ENCODE data around the gene RTL10.

The RTL10 gene, protein sequence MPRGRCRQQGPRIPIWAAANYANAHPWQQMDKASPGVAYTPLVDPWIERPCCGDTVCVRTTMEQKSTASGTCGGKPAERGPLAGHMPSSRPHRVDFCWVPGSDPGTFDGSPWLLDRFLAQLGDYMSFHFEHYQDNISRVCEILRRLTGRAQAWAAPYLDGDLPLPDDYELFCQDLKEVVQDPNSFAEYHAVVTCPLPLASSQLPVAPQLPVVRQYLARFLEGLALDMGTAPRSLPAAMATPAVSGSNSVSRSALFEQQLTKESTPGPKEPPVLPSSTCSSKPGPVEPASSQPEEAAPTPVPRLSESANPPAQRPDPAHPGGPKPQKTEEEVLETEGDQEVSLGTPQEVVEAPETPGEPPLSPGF

GRCh38 chr22:19854778-19855503 lies at the start of gene RTL10, which contains the start of gene GNB1L:
Gene RTL10 (minus strand): TSS chr22:19854874. CDS start chr22:19852261, 2,613 bp downstream.
Gene GNB1L (minus strand): TSS chr22:19854874. CDS start chr22:19821355, 33,519 bp downstream.
- Histone ChIP-seq H3K27ac (peak within 1 kb of the TSS; percentile 97), H3K27me3 (ENCODE audit: control insufficient read depth, insufficient read depth, low read length) (no peaks in the 10 kb centered on the region), H3K4me1 (peaks cover 8% of the 10 kb centered on the region), H2AFZ (peak within 1 kb of the TSS; percentile 94), H3K36me3 (ENCODE audit: control insufficient read depth, insufficient read depth, low read length) (no peaks in the 10 kb centered on the region), H3K4me3 (ENCODE audit: low read depth, low read length) (peak within 1 kb of the TSS; percentile 91), H3K9ac (peak within 1 kb of the TSS; percentile 69), H3K79me2 (peaks cover 8% of the 10 kb centered on the region), H3K9me3 (ENCODE audit: control insufficient read depth, low read length) (no peaks in the 10 kb centered on the region), H3K4me2 (ENCODE audit: low read length) (peak within 1 kb of the TSS; percentile 98)
- TF ChIP-seq, protein P1, sequence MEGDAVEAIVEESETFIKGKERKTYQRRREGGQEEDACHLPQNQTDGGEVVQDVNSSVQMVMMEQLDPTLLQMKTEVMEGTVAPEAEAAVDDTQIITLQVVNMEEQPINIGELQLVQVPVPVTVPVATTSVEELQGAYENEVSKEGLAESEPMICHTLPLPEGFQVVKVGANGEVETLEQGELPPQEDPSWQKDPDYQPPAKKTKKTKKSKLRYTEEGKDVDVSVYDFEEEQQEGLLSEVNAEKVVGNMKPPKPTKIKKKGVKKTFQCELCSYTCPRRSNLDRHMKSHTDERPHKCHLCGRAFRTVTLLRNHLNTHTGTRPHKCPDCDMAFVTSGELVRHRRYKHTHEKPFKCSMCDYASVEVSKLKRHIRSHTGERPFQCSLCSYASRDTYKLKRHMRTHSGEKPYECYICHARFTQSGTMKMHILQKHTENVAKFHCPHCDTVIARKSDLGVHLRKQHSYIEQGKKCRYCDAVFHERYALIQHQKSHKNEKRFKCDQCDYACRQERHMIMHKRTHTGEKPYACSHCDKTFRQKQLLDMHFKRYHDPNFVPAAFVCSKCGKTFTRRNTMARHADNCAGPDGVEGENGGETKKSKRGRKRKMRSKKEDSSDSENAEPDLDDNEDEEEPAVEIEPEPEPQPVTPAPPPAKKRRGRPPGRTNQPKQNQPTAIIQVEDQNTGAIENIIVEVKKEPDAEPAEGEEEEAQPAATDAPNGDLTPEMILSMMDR (IDR thresholded peaks at IDR 0.05) = peak; percentile 13

DNA sequence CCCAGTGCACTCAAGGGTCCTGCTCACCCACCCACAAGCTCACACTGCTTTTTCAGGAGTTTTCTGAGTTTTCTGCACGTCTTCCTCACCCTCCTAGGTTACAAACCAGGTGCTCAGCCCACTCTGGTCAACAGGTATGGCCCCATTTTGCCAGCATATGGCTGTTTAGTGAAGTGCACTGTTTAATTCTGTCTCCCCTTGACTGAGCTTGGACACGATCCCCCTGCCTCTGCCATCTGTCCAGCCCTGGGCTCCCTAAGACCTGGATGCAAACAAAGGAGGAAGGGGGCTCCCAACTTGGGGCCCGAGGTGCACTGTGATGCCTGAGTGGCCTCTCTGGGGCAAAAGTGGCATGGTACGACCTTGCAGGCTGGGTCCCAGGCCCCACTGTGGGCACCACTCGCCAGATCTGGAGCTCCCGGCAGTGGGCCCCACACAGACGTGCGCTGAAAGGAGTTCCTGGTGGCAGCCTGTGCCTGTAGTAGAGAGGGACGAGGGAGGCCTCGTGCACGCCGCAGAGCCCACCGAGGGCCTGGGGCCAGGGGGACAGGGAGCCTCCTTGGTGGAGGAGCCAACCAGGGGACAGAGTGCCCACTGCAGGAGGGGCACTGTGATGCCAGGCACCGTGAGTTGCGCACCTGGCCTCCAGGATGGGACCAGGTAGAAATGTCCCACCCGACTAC lies 49.6 kb upstream of the RTL10 start:
- no peaks in the 10 kb centered on the region for H3K4me1 ChIP-seq
- no peaks in the 10 kb centered on the region for H3K27me3 ChIP-seq (ENCODE audit: control insufficient read depth, insufficient read depth, low read length)
- H3K27ac ChIP-seq = no peak overlapping the region
- H2AFZ ChIP-seq = no peak overlapping the region
- H3K9ac ChIP-seq = no peak overlapping the region
- H3K9me3 ChIP-seq (ENCODE audit: control insufficient read depth, low read length) = no peaks in the 10 kb centered on the region
- no peak overlapping the region for H3K4me3 ChIP-seq (ENCODE audit: low read depth, low read length)
- H3K79me2 ChIP-seq = no peaks in the 10 kb centered on the region
- H3K4me2 ChIP-seq (ENCODE audit: low read length) = no peak overlapping the region
- TF ChIP-seq, protein P1 (IDR thresholded peaks at IDR 0.05) = no peak
- no peaks in the 10 kb centered on the region for H3K36me3 ChIP-seq (ENCODE audit: control insufficient read depth, insufficient read depth, low read length)

DNA sequence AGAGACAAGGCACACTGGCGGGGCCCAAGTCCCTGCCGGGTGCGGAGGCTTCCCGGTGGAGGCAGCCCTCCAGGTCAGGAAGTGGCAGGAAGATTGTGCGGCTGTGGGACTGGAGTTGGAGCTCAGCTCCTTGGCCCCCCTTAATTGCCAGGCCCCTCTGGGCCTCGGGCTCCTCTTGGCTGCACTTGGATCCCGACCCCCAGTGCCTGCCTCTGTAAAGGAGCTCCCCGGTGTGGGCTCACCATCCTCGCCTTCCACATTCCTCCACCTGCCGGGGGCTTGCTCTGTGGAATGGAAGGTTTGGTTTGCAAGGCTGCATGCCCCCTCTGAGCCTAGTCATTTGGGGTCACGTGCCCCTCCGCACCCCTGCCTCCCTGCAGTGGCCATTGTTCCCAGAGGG lies 48.8 kb upstream of the RTL10 start:
- H3K4me2 ChIP-seq (ENCODE audit: low read length) = no peak overlapping the region
- H3K9ac ChIP-seq = no peak overlapping the region
- H3K27ac ChIP-seq = no peak overlapping the region
- H2AFZ ChIP-seq = no peak overlapping the region
- H3K4me1 ChIP-seq = no peaks in the 10 kb centered on the region
- TF ChIP-seq, protein P1 (IDR thresholded peaks at IDR 0.05) = no peak
- H3K36me3 ChIP-seq (ENCODE audit: control insufficient read depth, insufficient read depth, low read length) = no peaks in the 10 kb centered on the region
- H3K9me3 ChIP-seq (ENCODE audit: control insufficient read depth, low read length) = no peaks in the 10 kb centered on the region
- no peaks in the 10 kb centered on the region for H3K27me3 ChIP-seq (ENCODE audit: control insufficient read depth, insufficient read depth, low read length)
- H3K4me3 ChIP-seq (ENCODE audit: low read depth, low read length) = no peak overlapping the region
- no peaks in the 10 kb centered on the region for H3K79me2 ChIP-seq

DNA sequence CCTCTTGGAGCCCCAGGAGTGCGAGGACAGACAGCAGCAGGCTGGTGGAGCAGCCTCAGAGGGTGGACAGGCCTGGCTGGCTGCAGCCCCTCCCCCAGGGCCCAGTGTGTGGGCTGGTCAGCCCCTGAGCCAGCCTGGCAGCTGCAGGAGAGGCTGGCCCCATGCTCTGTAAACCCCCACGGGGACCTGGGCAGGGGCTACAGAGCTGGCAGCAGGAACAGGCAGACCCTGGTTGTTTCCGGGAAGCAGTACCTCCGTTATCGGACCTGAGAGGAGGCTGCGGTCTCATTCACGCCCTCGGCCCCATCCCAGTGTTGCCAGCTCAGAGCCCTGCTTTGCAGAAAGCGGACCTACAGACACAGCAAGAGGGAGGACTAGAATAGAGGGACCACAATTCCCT lies 48.4 kb upstream of the RTL10 start:
- no peaks in the 10 kb centered on the region for H3K36me3 ChIP-seq (ENCODE audit: control insufficient read depth, insufficient read depth, low read length)
- TF ChIP-seq, protein P1 (IDR thresholded peaks at IDR 0.05) = no peak
- H3K9ac ChIP-seq = no peak overlapping the region
- no peaks in the 10 kb centered on the region for H3K4me1 ChIP-seq
- no peaks in the 10 kb centered on the region for H3K9me3 ChIP-seq (ENCODE audit: control insufficient read depth, low read length)
- no peaks in the 10 kb centered on the region for H3K79me2 ChIP-seq
- no peak overlapping the region for H2AFZ ChIP-seq
- no peak overlapping the region for H3K4me2 ChIP-seq (ENCODE audit: low read length)
- no peaks in the 10 kb centered on the region for H3K27me3 ChIP-seq (ENCODE audit: control insufficient read depth, insufficient read depth, low read length)
- no peak overlapping the region for H3K4me3 ChIP-seq (ENCODE audit: low read depth, low read length)
- H3K27ac ChIP-seq = no peak overlapping the region
